SK-N-MC (cell line): Measurements from ENCODE around the gene LAMC3.

Experiments
- FOXP2 ChIP-seq: optimal IDR thresholded peaks from 2 replicates; pipeline ENCODE3; 2011; ENCODE audit warnings: mild to moderate bottlenecking, moderate library complexity; ENCODE audit not compliant: insufficient read depth; ENCODE audit errors: extremely low read length, control extremely low read depth
- POLR2AphosphoS5 ChIP-seq: IDR thresholded peaks from 2 replicates; pipeline ENCODE4 v1.6.1; 2012; ENCODE audit warnings: mild to moderate bottlenecking, low read depth, low read length, borderline replicate concordance

GRCh38 chr9:131050831-131051230 lies 41.9 kb downstream of the LAMC3 start:
- no peak for TF ChIP-seq POLR2AphosphoS5
- TF ChIP-seq FOXP2, result no peak
